GM10847 (cell line): ENCODE data around the gene ATF6B.

Source experiments
- POLR2A ChIP-seq: IDR thresholded peaks from 2 replicates; pipeline ENCODE4 v1.6.1; 2011; ENCODE audit not compliant: insufficient read length; ENCODE audit errors: extremely low read depth

Gene ATF6B

DNA sequence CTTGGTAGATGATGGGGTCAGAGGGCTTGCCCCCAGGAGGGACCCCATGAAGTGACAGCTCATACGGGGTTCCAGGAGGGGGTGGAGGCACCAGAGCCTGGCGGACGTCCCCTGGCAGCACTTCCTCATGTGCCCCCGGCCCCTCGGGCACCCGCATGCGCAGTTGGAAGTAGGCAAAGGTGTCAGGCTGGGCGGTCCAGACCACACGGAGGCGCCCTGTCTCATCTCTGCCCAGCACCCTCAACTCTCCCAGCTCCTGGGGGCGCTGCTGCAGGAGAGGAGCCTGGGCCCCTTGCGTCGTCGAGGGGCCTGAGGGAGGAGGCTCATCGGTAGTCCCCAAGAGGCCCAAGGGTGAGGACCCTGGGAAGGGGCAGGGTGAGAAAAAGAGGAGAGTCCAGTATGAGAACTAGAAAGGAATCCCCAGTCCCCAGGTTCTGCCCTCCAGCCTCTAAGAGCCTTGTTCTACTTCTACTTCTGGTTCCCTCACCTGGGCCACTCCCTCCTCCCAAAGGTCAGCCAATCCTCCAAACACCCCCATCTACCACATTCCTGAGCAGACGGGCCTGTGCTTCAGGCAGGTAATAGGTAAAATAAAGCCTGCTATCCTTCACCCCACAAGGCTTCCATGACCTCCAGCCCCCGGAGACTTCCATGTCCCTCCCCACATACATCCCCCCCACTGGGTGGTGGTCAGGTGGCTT is 42.1 kb downstream of the ATF6B start:
- TF ChIP-seq POLR2A: no peak

DNA sequence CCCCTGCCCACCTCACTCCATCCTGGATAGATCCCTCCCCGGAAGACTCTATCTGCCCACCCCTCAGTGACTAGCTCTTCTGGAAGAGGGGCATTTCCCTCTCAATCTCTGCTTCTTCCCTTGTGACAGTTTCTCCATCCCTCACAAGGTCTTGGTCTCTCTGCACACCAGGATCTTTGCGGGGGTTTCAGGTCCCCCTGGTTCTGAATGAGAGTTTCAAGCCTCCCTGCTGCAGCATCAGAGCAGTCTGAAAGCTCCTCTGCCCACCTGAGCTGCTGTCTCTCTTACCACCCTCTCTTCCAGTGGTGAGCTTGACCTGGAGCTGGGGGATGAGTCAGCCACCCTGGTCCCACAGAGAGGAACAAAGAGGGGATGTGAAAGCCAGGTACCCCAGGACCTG is 43.3 kb downstream of the ATF6B start:
- TF ChIP-seq POLR2A: no peak

DNA sequence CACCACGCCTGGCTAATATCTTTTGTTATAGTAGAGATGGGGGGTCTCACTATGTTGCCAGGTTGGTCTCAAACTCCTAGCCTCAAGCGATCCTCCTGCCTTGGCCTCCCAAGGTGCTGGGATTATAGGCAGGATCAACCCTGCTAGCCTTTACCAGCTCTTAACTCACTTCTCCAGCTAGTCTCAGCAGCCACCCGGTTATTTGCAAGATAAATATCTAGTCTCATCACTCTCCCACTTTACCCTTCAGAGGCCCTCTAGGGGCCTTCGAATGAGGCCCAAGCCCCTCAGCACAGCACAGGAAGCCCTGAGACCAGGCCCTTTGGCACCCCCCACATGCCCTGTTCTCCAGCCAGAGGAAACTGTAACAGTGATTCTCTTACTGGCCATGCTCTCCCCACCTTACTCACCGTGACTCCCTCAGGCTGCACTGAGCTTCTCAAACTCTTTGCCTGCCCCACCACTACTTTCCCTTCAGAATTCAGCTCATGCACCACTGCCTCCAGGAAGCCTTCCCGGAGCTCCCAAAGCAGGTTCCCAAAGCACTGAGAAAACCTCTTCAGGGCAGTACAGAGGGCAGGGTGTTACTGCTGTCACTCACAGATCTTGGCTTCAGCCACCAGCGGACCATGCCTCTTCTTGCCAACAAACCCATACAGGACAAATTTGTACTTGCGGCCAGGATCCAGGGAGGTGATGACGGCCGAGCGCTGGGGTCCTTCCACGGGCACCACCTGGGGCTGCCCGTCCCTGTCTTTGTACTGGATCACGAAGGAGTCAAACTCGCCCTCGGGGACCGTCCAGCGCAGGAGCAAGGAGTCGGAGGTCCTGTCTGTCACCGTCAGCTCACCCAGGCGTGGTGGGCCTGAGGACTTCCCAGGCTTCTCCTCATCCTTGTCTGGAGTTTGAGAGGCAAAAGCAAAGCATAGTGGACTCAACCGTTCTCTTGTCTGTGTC is 44.0 kb downstream of the ATF6B start:
- no peak for TF ChIP-seq POLR2A

GRCh38 chr6:32082935-32083334 is 45.1 kb downstream of the ATF6B start:
- no peak for TF ChIP-seq POLR2A

- no peak for TF ChIP-seq POLR2A
These were observed 45.6 kb downstream of the ATF6B start for GRCh38 chr6:32082478-32082877.

GRCh38 chr6:32081168-32081990 is 46.7 kb downstream of the ATF6B start:
- no peak for TF ChIP-seq POLR2A

DNA sequence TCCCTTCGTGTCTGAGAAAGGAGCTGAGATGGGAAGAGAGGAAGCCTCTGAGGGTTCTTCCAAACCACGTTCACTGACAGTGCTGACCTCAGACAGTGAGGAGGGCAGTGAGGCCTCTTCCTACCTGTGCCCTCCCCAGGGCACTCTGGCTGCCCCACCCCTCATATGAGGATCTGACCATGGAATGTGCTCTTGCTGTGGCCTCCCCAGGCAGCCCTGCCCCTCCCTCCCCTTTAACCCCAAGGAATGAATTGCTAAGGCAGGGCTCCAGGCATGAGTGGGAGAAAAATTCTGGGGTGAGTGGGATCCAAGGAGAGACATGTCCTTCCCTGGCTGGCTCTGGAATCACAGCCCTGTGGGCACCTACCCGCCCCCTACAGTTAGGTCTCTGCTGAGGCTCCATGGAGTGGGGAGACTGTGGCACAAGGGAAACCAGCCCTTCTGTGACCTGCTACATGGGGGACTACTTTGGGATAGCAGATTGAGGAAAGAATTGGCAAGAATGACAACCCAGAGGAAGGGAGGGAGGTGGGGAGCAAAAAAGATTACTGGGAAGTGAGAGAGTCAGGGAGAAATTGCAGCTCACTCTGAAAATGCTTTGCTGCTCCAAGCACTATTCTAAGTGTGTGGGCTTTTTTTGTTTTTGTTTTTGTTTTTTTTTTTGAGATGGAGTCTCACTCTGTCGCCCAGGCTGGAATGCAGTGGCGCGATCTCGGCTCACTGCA is 48.3 kb downstream of the ATF6B start:
- no peak for TF ChIP-seq POLR2A

DNA sequence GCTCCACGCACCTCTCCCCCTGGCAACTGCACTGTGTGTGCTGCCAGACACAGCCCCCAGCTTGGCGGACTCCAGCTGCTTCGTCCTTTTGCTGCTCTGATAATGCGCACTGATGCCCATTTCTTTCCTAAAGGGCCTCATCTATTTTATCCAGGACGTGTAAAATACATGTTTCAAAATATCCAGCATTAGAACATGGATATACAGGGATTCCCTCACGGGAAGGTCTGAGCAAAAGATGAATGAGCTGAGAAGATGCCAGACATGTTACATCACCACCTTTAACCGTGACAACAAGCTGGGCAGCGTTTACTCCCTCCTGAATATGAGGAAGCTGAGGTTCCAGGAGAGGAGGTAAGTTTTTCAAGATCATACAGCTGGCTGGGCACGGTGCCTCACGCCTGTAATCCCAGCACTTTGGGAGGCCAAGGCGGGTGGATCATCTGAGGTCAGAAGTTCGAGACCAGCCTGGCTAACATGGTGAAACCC is 51.7 kb downstream of the ATF6B start:
- TF ChIP-seq POLR2A: no peak

GRCh38 chr6:32075781-32076180 is 52.3 kb downstream of the ATF6B start:
- no peak for TF ChIP-seq POLR2A

DNA sequence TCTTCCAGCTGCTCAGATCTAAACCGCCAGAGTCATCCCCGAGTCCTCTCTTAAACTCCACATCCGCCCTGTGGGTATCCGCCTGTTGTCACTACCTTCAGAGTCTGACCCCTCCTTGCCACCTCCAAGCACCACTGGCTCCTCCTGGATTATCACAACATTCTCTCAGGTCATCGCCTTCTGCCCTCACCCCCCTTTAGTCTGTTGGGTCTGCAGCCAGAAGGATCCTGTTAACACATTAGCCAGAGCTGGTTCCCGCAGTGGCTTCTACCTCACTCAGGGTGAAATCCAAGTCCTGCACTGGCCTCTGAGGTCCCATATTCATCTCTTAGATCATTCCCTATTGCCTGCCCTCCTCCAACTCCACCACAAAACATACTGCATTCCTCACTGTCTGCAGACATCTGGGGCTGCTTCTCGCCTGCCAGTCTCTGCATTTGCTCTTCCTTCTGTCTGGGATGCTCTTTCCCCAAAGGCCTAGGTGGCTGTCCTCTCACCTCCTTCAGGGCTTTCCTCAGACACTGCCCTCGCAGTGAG is 53.0 kb downstream of the ATF6B start:
- no peak for TF ChIP-seq POLR2A

DNA sequence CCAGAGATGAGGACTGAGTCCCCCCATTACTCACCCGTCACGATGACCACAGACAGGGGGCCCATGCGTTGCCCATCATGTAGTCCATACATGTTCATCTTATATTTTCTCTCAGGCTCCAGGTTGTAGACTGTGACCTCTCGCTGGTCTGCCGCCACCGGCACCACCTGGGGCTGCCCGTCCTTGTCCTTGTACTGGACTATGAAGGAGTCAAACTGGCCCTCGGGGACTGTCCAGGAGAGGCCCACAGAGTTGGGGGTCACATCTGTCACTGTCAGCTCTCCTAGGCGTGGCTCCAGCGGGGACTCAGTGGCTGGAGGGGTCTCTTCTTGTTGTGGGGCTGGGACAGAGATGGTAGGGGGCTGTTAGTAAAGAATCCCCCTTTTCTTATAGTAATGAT is 54.4 kb downstream of the ATF6B start:
- TF ChIP-seq POLR2A: no peak

- TF ChIP-seq POLR2A: no peak
These were observed 54.9 kb downstream of the ATF6B start for GRCh38 chr6:32073101-32073500.

GRCh38 chr6:32070814-32071543 is 57.1 kb downstream of the ATF6B start:
- TF ChIP-seq POLR2A: no peak
